T-helper 1 cell (primary cell): Measurements from ENCODE around the gene B3GAT2.
"Not testable (repeated sequence)": the region's sequence is repeated elsewhere in the genome, so short reads cannot be mapped to it uniquely, and the experiment has no call there.

Experiments used
- DNase-seq, 5 donors: peaks; one replicate each; pipeline ENCODE4 v3.0.0-alpha.2; 2012 to 2020
- total RNA-seq, 4 donors: gene quantifications; one replicate each; lab custom pipeline; 2026; lab: John Stamatoyannopoulos, UW

The B3GAT2 gene
- 0 to 0.30 (median 0.08) reads per million in 4 donors for total RNA-seq

- peak in 1 of 5 donors; percentile 13 for DNase-seq
These were observed at the start of gene B3GAT2 for GRCh38 chr6:70956451-70957283. B3GAT2 (minus strand) TSS chr6:70957060; CDS start chr6:70956429, 631 bp downstream.

GRCh38 chr6:70998148-70998547 lies 41.3 kb upstream of the B3GAT2 start:
- no peak for DNase-seq

GRCh38 chr6:70997379-70997778 lies 40.5 kb upstream of the B3GAT2 start:
- no peak for DNase-seq

- DNase-seq = no peak
These were observed 39.2 kb upstream of the B3GAT2 start for GRCh38 chr6:70996106-70996505.

- DNase-seq = no peak
These were observed 38.6 kb upstream of the B3GAT2 start for GRCh38 chr6:70995411-70995810.

GRCh38 chr6:70991253-70991652 lies 34.4 kb upstream of the B3GAT2 start:
- no peak for DNase-seq

- DNase-seq = no peak
These were observed 28.3 kb upstream of the B3GAT2 start for GRCh38 chr6:70985156-70985555.

- DNase-seq = no peak
These were observed 25.9 kb upstream of the B3GAT2 start for GRCh38 chr6:70982747-70983146.

GRCh38 chr6:70980727-70981126 lies 23.9 kb upstream of the B3GAT2 start:
- DNase-seq = no peak

GRCh38 chr6:70973604-70974003 lies 16.7 kb upstream of the B3GAT2 start:
- no peak for DNase-seq

GRCh38 chr6:70967049-70967448 lies 10.2 kb upstream of the B3GAT2 start:
- DNase-seq = no peak

- no peak for DNase-seq
These were observed 391 bp upstream of the B3GAT2 start for GRCh38 chr6:70957284-70957617.

GRCh38 chr6:70956191-70956450 lies 739 bp downstream of the B3GAT2 start:
- no peak for DNase-seq

GRCh38 chr6:70955441-70956190 lies 1.2 kb downstream of the B3GAT2 start:
- DNase-seq = peak; percentile 63 to 80 (median 76)

- no peak for DNase-seq
These were observed 2.1 kb downstream of the B3GAT2 start for GRCh38 chr6:70954750-70955149.

GRCh38 chr6:70954176-70954575 lies 2.7 kb downstream of the B3GAT2 start:
- no peak for DNase-seq

GRCh38 chr6:70952608-70953165 lies 4.2 kb downstream of the B3GAT2 start:
- DNase-seq = no peak

- not testable (repeated sequence) for DNase-seq
These were observed 12.5 kb downstream of the B3GAT2 start for GRCh38 chr6:70944321-70944720.

- no peak for DNase-seq
These were observed 23.0 kb downstream of the B3GAT2 start for GRCh38 chr6:70933853-70934252.

GRCh38 chr6:70905742-70906141 lies 51.1 kb downstream of the B3GAT2 start:
- DNase-seq = no peak

- DNase-seq = no peak
These were observed 53.0 kb downstream of the B3GAT2 start for GRCh38 chr6:70903665-70904452.

- DNase-seq = no peak
These were observed 55.5 kb downstream of the B3GAT2 start for GRCh38 chr6:70901324-70901723.

- no peak for DNase-seq
These were observed 56.8 kb downstream of the B3GAT2 start for GRCh38 chr6:70900047-70900446.
